ENCODE measurements around the gene NME8.

Gene NME8

GRCh38 chr7:37930226-37930948 is 82.0 kb downstream of the NME8 start:
- H3K4me3 ChIP-seq (replicated peaks; ENCODE audit: low read depth, low read length): no peak overlapping the region
- no peak for TF ChIP-seq CTCF (IDR thresholded peaks at IDR 0.05; ENCODE audit: low read length, missing control alignments)
- no peak for DNase-seq (ENCODE audit: low read depth)

GRCh38 chr7:37932543-37932942 is 84.1 kb downstream of the NME8 start:
- no peak overlapping the region for H3K4me3 ChIP-seq (replicated peaks; ENCODE audit: low read depth, low read length)
- no peak for DNase-seq (ENCODE audit: low read depth)
- no peak for TF ChIP-seq CTCF (IDR thresholded peaks at IDR 0.05; ENCODE audit: low read length, missing control alignments)

- DNase-seq (ENCODE audit: low read depth): no peak
- no peak for TF ChIP-seq CTCF (IDR thresholded peaks at IDR 0.05; ENCODE audit: low read length, missing control alignments)
- no peak overlapping the region for H3K4me3 ChIP-seq (replicated peaks; ENCODE audit: low read depth, low read length)
Observed at GRCh38 chr7:37933018-37933566, 84.7 kb downstream of the NME8 start.

GRCh38 chr7:37942934-37943610 is 94.7 kb downstream of the NME8 start:
- TF ChIP-seq CTCF (IDR thresholded peaks at IDR 0.05; ENCODE audit: low read length, missing control alignments): no peak
- DNase-seq (ENCODE audit: low read depth): peak; percentile 42
- no peak overlapping the region for H3K4me3 ChIP-seq (replicated peaks; ENCODE audit: low read depth, low read length)

GRCh38 chr7:37943905-37944736 is 95.7 kb downstream of the NME8 start:
- H3K4me3 ChIP-seq (replicated peaks; ENCODE audit: low read depth, low read length): no peak overlapping the region
- no peak for DNase-seq (ENCODE audit: low read depth)
- no peak for TF ChIP-seq CTCF (IDR thresholded peaks at IDR 0.05; ENCODE audit: low read length, missing control alignments)

- no peak for DNase-seq (ENCODE audit: low read depth)
- TF ChIP-seq CTCF (IDR thresholded peaks at IDR 0.05; ENCODE audit: low read length, missing control alignments): no peak
- H3K4me3 ChIP-seq (replicated peaks; ENCODE audit: low read depth, low read length): no peak overlapping the region
Observed at GRCh38 chr7:37944737-37945054, 96.3 kb downstream of the NME8 start.

All from fibroblast of pulmonary artery (primary cell).